ENCODE measurements around the gene RING1.

The RING1 gene

DNA sequence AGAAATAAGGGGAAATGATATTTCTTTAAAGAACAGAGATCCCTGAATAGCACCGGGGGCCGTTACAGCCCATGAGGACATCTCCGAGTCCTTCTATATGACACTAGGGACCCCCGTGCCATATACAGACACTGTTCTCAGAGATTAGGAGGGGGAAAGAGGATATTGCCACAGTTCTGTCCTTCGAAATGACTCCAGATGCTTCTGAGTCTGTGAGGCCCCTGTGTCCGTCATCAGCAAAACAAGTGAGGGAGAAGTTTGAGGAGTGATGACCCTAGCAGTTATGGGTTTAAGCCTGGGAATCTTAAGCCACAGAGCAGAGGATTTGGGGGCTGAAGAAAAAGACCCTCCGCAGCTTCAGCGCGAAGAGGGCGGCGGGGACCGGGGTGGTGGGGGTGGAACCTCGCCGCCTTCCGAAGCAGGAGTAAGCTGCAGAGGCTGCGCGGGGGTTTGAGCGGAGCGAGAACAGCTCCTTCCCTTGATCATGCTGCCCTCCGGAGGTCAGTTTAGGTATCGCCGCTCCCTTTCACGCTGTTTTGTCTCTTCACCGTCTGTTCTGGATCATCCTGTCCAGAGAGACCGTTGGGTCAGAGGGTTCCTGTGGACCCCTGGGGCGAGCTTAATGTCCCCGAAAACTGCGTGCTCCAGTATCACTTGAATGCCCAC, 39.8 kb downstream of the RING1 start:
- peak; percentile 74 to 80 for DNase-seq (ENCODE audit: low read depth in 2 of 2)

DNA sequence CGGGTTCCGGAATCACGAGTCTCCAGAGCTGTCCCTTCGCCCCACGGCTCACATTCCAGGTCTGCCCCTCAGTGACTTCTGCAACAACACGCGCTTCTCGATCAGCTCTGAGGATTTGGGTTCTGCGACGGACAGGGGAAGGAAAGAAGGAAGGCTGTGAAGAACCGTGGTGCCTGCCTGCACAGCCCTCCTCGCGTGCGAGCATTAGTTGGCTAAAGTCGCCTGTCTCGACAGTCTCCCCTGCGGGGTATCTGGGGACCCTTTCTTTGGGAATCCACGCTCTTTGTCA, 40.3 kb downstream of the RING1 start:
- peak in 1 of 2 donors; percentile 6 for DNase-seq (ENCODE audit: low read depth in 2 of 2)

DNA sequence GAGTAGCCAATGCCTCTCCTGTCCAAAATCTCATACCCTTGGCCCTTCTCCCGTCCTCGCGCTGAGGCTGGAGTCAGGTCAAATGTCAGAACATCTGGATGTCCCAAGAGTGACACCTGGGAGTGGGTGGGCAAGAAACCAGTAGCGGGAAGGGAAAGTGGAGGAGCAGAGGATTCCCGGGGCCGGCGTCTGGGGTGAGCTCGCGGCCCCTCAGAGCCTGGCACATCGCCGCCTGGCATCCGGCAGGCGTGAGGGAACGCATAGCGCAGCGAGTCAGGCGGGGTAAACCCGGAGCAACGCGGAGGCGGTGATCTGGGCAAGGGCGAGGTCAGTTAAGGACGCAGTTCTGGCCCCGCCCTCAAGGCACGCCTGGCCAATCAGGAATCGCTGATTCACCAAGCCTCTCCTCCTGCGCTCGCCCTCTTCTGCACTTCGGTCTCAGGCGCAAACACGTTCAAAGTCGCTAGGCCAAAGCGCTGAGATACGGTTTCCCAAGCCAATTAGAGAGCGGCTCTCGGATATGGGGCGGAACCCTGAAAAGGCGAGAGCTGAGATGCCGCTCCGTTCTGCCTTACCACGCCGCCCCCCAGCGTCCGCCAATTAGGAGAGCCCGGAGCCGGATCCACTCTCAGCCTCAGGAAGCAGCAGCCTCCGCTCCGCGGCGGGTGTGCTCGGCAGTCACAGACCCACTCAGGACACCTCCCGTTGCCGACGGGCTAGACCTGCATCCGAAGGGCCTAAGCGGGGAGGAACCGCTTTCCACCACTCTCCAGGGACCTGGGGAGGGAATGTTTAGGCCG, 40.8 kb downstream of the RING1 start:
- DNase-seq (ENCODE audit: low read depth in 2 of 2), result peak; percentile 96 to 97

DNA sequence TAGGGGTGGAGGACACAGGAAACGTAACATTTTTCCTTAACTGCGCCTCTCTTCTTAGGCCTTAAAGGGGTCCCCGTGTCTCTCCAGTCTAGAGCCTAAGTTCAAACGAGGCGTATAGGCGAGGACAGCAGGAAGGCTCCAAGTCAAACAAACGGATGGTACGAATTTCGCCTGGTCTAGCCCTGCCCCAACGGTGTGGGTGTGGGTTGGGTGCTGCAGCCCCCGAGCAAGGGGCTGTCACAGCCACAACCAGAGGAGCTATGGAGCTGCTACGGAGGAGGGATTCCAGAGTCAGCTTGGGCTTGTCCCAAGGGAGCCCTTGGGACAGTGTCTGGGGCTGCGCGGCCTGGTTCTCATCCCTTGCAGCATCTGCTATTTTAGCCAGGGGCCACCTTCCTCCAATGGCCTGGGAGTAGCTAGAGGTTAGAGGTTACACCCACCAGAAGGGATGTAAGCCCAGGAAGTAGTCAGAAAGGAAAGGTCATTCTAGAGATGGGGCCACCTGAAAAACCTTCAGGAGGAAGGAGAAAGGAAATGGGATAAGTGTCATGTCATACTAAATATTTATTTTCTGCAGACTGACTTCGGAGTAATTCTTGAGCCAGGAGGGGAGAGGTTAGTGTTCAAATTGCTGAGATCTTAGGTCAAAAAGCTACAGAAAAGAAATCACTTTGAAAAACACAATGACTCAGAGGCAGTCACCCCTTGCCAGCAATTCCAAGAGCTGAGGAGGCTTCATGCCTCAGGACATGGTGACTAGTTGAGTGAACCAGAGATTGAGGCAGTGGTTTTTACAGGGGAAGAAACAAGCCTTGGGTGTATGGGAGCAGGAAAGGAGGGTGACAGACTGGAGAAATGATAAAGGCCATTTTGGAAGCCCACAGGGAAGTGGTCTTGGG, 41.7 kb downstream of the RING1 start:
- no peak for DNase-seq (ENCODE audit: low read depth in 2 of 2)

DNA sequence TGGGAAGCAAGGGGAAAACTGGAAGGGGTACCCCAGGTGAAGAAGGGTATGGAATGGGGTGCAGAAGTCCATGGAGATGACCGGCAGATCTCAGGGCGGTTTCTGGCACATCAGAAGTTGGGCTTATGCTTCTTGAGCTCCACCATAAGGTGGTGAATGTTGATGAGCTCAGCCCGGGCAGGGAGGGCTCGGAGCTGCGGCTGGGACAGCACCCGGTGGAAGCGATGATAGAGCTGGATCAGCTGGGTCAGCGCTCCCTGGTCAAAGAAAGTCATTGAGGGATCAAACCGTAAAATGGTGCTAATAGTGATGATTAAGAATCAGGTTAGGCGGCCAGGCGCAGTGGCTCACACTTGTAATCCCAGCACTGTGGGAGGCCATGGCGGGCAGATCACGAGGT, 42.4 kb downstream of the RING1 start:
- no peak for DNase-seq (ENCODE audit: low read depth in 2 of 2)

DNA sequence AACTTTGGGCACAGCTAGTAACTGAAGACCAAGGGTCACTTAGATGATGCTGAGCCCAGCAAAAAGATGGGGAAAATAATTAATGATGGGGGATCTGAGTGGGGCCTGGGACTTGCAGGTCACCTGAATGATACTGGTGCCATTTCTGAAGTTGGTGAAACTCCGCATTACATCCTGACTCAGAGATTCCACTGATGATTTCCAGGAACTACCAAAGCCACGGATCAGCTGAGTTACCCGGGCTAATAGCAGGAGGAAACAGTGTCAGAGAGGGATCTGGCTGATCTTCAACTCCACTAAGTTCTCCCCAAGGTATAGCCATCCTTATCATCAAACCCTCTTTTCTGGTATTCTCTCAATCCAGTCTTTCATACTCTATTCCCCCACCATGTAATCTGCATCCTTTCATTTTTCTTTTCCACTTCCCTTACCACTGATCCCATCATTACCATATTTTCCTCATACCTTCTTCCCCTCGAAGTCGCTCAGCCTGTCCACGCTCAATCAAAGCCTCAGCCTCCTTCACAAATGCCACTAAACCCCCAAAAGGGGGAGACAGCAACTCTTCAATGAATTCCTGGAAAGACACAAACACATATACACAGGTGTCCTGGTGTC, 43.2 kb downstream of the RING1 start:
- no peak for DNase-seq (ENCODE audit: low read depth in 2 of 2)

DNA sequence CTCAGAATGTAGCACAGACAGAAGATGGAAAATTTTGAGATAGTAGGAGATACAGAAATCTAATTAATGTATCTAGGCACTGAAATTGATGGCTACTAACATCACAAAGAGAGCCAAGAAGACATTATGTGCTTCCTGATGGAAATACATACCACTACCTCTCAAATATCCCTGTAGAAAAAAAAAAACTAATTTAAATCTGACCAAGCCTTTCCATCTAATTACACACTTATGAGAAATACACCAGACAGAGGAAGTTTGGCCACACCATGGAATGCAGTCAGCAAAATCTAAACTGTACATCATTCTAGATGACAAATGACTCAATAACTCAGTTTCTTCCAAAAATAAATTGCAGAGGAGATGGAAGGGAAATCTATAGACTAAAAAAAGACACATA, 44.5 kb downstream of the RING1 start:
- DNase-seq (ENCODE audit: low read depth in 2 of 2), result no peak

DNA sequence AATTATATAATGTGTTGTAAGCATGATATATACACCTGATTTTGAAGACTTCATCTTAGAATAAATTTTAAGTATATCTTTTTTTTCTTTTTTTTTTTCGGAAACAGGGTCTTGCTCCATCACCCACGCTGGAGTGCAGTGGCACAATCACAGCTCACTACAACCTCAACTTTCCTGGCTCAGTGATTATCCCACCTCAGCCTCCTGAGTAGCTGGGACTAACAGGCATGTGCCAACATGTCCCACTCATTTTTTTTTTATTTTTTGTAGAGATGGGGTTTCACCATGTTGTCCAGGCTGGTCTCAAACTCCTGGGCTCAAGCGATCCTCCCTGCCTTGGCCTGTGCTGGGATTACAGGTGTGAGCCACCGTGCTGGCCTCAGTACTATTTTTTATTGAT, 46.3 kb downstream of the RING1 start:
- DNase-seq (ENCODE audit: low read depth in 2 of 2), result no peak

DNA sequence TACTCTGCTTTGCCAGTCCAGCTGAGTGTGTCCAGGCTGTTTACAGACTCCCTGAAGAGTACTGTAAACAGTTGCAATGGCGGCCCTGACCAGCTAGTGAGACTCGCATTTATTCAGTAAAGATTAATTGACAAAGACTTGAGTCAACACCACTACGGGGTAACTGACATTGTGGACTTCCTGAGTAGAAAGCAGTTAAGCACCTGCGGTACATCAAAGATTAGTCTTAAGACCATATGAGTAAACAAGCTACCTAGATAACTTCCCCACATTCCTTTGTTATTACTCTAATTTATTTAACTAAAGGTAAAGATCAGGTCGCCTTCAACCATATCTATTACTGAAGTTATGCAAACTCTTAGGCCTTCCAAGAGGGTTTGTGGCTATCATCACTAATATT, 50.7 kb downstream of the RING1 start:
- DNase-seq (ENCODE audit: low read depth in 2 of 2), result no peak

All from stimulated activated CD8-positive, alpha-beta memory T cell treated with anti-CD3 and anti-CD28 coated beads, Interleukin-15, amount 100 ng/mL, for 48 hours (primary cell).